HEK293 (cell line): Measurements from ENCODE around the gene MBTD1.

Experiments used
- ZNF19 ChIP-seq: fragments of 450-650 bp; formaldehyde crosslinking; IDR thresholded peaks from 2 replicates; pipeline ENCODE4; 2016; ENCODE audit warnings: missing biosample characterization, missing genetic modification characterization, low read depth
- TF ChIP-seq, protein P1 (sequence below): fragments of 450-650 bp; formaldehyde crosslinking; IDR thresholded peaks from 2 replicates; pipeline ENCODE4 v1.5.1; 2017; ENCODE audit warnings: missing biosample characterization, missing genetic modification characterization

DNA sequence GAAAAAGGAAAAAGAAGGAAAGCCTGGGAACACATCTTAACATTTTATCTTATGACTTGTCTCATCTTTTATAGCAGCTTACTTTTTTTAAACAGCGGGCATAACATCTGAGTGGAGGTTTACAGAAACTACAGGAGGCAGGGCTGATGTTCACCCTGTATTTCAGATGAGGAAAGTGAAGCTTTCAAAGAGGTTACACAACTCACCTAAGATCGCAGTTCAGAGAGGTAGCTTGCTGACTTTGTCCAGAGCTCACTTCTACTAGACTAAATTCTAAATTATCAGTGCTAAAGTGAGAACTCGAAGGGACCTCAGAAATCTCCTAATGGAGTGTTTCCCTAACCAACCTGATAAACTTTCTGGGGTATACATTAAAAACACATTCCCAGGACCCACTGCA lies 3.7 kb downstream of the MBTD1 start:
- no peak for TF ChIP-seq ZNF19 (tag by site-specific recombination)
- TF ChIP-seq, protein P1, sequence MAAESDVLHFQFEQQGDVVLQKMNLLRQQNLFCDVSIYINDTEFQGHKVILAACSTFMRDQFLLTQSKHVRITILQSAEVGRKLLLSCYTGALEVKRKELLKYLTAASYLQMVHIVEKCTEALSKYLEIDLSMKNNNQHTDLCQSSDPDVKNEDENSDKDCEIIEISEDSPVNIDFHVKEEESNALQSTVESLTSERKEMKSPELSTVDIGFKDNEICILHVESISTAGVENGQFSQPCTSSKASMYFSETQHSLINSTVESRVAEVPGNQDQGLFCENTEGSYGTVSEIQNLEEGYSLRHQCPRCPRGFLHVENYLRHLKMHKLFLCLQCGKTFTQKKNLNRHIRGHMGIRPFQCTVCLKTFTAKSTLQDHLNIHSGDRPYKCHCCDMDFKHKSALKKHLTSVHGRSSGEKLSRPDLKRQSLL (tag by site-specific recombination) = no peak
